GM23338 (cell line): ENCODE measurements around the gene CCND1. TPM values are rescaled to one million over a fixed set of nuclear protein-coding genes. Genes with fewer than 3 reads are reported as not detected.

ENCODE experiments used
- ATAC-seq: fragments of 200-7000 bp; cut with Tn5 transposase; 3 replicates; pipeline ENCODE4 v1.9.1; 2020
- DNase-seq: peaks from one replicate; pipeline ENCODE4 v3.0.0-alpha.2; 2015; ENCODE audit warnings: low spot score
- H2AFZ ChIP-seq: fragments of 200-600 bp; sonication (generic); 2 replicates; pipeline ENCODE4 v1.8.0; 2016; ENCODE audit warnings: antibody characterized with exemption, mild to moderate bottlenecking, moderate library complexity
- H3F3A ChIP-seq: fragments of 200-600 bp; sonication (generic); replicated peaks from 2 replicates; pipeline ENCODE4 v1.8.0; 2017; ENCODE audit warnings: antibody characterized with exemption, mixed run types, low read depth
- H3K27ac ChIP-seq: fragments of 200-600 bp; sonication (generic); 2 replicates; pipeline ENCODE4 v1.6.1; 2016; ENCODE audit warnings: low read depth
- H3K27me3 ChIP-seq: fragments of 200-600 bp; sonication (generic); 2 replicates; pipeline ENCODE4 v1.8.0; 2016; ENCODE audit warnings: mild to moderate bottlenecking, mixed run types, moderate library complexity; ENCODE audit not compliant: insufficient read depth
- H3K36me3 ChIP-seq: fragments of 200-600 bp; sonication (generic); 2 replicates; pipeline ENCODE4 v1.8.0; 2016; ENCODE audit warnings: mild to moderate bottlenecking; ENCODE audit not compliant: insufficient read depth
- H3K4me1 ChIP-seq: fragments of 200-600 bp; sonication (generic); 2 replicates; pipeline ENCODE4 v1.8.0; 2016; ENCODE audit warnings: mild to moderate bottlenecking, moderate library complexity; ENCODE audit not compliant: insufficient read depth
- H3K4me2 ChIP-seq: fragments of 200-600 bp; sonication (generic); 2 replicates; pipeline ENCODE4 v1.7.1; 2017; ENCODE audit warnings: mixed run types
- H3K4me3 ChIP-seq: fragments of 200-600 bp; sonication (generic); 2 replicates; pipeline ENCODE4 v1.6.1; 2016; ENCODE audit warnings: mixed run types
- H3K79me2 ChIP-seq: fragments of 200-600 bp; sonication (generic); replicated peaks from 2 replicates; pipeline ENCODE4 v1.8.0; 2017; ENCODE audit warnings: mild to moderate bottlenecking; ENCODE audit not compliant: insufficient read depth
- H3K9me2 ChIP-seq: fragments of 200-600 bp; sonication (generic); 2 replicates; pipeline ENCODE4 v1.8.0; 2017; ENCODE audit not compliant: insufficient read depth
- H4K20me1 ChIP-seq: fragments of 200-600 bp; sonication (generic); replicated peaks from 2 replicates; pipeline ENCODE4 v1.8.0; 2017; ENCODE audit warnings: mild to moderate bottlenecking; ENCODE audit not compliant: insufficient read depth
- H3K27ac Mint-ChIP-seq: 2 replicates; pipeline ENCODE4 v1.8.0; 2020; ENCODE audit warnings: inconsistent platforms, mild to moderate bottlenecking, moderate library complexity, mixed read lengths
- H3K27me3 Mint-ChIP-seq: 3 replicates; pipeline ENCODE4 v1.8.0; 2022; ENCODE audit warnings: low read depth, mild to moderate bottlenecking, moderate library complexity, mixed read lengths, inconsistent platforms; ENCODE audit not compliant: insufficient read depth, poor library complexity
- H3K36me3 Mint-ChIP-seq: 3 replicates; pipeline ENCODE4 v1.8.0; 2021; ENCODE audit warnings: low read depth, mild to moderate bottlenecking, inconsistent platforms, moderate library complexity, mixed read lengths
- H3K4me1 Mint-ChIP-seq: 3 replicates; pipeline ENCODE4 v1.8.0; 2020; ENCODE audit warnings: mild to moderate bottlenecking, inconsistent platforms, mixed read lengths
- H3K4me3 Mint-ChIP-seq: 3 replicates; pipeline ENCODE4 v1.8.0; 2021; ENCODE audit warnings: moderate library complexity, mild to moderate bottlenecking, inconsistent platforms, mixed read lengths
- H3K9me3 Mint-ChIP-seq: 3 replicates; pipeline ENCODE4 v1.8.0; 2020; ENCODE audit warnings: moderate library complexity, mild to moderate bottlenecking, inconsistent platforms, mixed read lengths
- CREB1 ChIP-seq: fragments of 250-450 bp; sonication (Bioruptor Pico); IDR thresholded peaks from 2 replicates; pipeline ENCODE4 v1.5.0; 2020; ENCODE audit warnings: low read depth, mild to moderate bottlenecking, moderate library complexity
- ETS1 ChIP-seq: IDR thresholded peaks from 2 replicates; pipeline ENCODE4 v1.6.1; 2016; ENCODE audit warnings: antibody characterized with exemption
- EZH2 ChIP-seq: fragments of 200-600 bp; sonication (generic); IDR thresholded peaks from one replicate; pipeline ENCODE4 v1.8.0; 2017; ENCODE audit warnings: antibody characterized with exemption, mild to moderate bottlenecking, low read depth; ENCODE audit not compliant: unreplicated experiment
- EZH2phosphoT487 ChIP-seq: fragments of 200-600 bp; sonication (generic); IDR thresholded peaks from one replicate; pipeline ENCODE4 v1.8.1; 2018; ENCODE audit warnings: antibody characterized with exemption; ENCODE audit not compliant: unreplicated experiment
- JUNB ChIP-seq: IDR thresholded peaks from one replicate; pipeline ENCODE4 v1.6.1; 2016; ENCODE audit warnings: antibody characterized with exemption; ENCODE audit not compliant: unreplicated experiment
- NANOG ChIP-seq: IDR thresholded peaks from 2 replicates; pipeline ENCODE4 v1.6.1; 2016; ENCODE audit warnings: antibody characterized with exemption, borderline replicate concordance
- POLR2AphosphoS5 ChIP-seq: IDR thresholded peaks from 2 replicates; pipeline ENCODE4 v1.6.1; 2016; ENCODE audit warnings: antibody characterized with exemption, low read depth
- STAT1 ChIP-seq: IDR thresholded peaks from one replicate; pipeline ENCODE4 v1.6.1; 2016; ENCODE audit warnings: antibody characterized with exemption; ENCODE audit not compliant: unreplicated experiment
- ZNF114 ChIP-seq: fragments of 250-450 bp; sonication (Bioruptor Pico); IDR thresholded peaks from 2 replicates; pipeline ENCODE4 v1.5.0; 2020; ENCODE audit warnings: mild to moderate bottlenecking, moderate library complexity
- ZNF331 ChIP-seq: fragments of 250-450 bp; sonication (Bioruptor Pico); IDR thresholded peaks from 2 replicates; pipeline ENCODE4 v1.5.0; 2020; ENCODE audit warnings: low read depth, mild to moderate bottlenecking, moderate library complexity
- polyA plus RNA-seq: library from polyadenylated mRNA; unstranded; fragments of >200 nt; fragmentation: Nextera tagmentation; extraction: Ambion mirVana; gene quantifications from 2 replicates; pipeline ENCODE4 v1.2.1, GENCODE V29; 2016
- total RNA-seq: library from RNA; depleted of rRNA; stranded (reverse); fragments of >200 nt; shearing (Covaris generic); gene quantifications from 2 replicates; pipeline ENCODE4 v1.2.3, GENCODE V29; 2014
- TF ChIP-seq, protein P1 (sequence below): IDR thresholded peaks from one replicate; pipeline ENCODE4 v1.6.1; 2018; ENCODE audit warnings: antibody characterized with exemption; ENCODE audit not compliant: unreplicated experiment
- TF ChIP-seq, protein P2 (sequence below): fragments of 250-450 bp; sonication (Bioruptor Pico); IDR thresholded peaks from 2 replicates; pipeline ENCODE4 v1.5.0; 2020; ENCODE audit warnings: mild to moderate bottlenecking, moderate library complexity
- TF ChIP-seq, protein P3 (sequence below), 2 experiments: fragments of 200-600 bp in 1 of 2; sonication (generic) in 1 of 2; conservative IDR thresholded peaks; 2 replicates each; pipeline versions ENCODE4 v1.5.1 to v1.6.1; 2016 to 2017; ENCODE audit warnings: antibody characterized with exemption in 2 of 2, low read depth in 2 of 2, mild to moderate bottlenecking in 2 of 2, moderate library complexity in 1 of 2

The CCND1 gene
- total and polyA plus RNA-seq, 2 experiments from 2014 or later = 109 to 183 TPM

DNA sequence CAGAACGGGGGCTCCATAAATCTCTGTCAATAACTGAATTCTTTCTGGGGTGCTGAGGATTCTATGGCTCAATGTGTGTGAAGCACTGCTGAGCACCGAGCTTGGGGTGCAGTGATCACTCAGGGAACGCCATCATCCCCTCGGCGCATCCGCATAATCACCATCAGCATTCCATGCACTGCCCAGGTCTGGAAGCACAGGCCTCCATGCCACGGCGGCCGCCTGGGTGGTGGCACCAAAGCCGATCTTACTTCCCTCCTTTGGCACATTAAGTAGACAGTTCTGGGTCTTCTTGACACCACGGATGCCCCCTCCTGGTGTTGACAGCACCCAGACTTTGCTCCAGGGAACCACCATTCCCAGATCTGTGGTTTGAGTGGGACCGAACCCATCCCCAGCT is 18.6 kb downstream of the CCND1 start:
- Mint-ChIP-seq H3K27me3 (peaks cover 21% of the 10 kb centered on the region), H3K9me3 (no peaks in the 10 kb centered on the region), H3K36me3 (peaks cover 8% of the 10 kb centered on the region; the same call in 2 of the 3 replicates), H3K4me1 (peaks cover 35% of the 10 kb centered on the region), H3K4me3 (no peak overlapping the region), H3K27ac (no peak overlapping the region)
- TF ChIP-seq ETS1 = no peak
- TF ChIP-seq NANOG = no peak
- no peak for TF ChIP-seq JUNB
- TF ChIP-seq ZNF114 (CRISPR knock-in tag) = no peak
- no peak for TF ChIP-seq STAT1
- TF ChIP-seq, protein P1, sequence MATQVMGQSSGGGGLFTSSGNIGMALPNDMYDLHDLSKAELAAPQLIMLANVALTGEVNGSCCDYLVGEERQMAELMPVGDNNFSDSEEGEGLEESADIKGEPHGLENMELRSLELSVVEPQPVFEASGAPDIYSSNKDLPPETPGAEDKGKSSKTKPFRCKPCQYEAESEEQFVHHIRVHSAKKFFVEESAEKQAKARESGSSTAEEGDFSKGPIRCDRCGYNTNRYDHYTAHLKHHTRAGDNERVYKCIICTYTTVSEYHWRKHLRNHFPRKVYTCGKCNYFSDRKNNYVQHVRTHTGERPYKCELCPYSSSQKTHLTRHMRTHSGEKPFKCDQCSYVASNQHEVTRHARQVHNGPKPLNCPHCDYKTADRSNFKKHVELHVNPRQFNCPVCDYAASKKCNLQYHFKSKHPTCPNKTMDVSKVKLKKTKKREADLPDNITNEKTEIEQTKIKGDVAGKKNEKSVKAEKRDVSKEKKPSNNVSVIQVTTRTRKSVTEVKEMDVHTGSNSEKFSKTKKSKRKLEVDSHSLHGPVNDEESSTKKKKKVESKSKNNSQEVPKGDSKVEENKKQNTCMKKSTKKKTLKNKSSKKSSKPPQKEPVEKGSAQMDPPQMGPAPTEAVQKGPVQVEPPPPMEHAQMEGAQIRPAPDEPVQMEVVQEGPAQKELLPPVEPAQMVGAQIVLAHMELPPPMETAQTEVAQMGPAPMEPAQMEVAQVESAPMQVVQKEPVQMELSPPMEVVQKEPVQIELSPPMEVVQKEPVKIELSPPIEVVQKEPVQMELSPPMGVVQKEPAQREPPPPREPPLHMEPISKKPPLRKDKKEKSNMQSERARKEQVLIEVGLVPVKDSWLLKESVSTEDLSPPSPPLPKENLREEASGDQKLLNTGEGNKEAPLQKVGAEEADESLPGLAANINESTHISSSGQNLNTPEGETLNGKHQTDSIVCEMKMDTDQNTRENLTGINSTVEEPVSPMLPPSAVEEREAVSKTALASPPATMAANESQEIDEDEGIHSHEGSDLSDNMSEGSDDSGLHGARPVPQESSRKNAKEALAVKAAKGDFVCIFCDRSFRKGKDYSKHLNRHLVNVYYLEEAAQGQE = no peak
- TF ChIP-seq ZNF331 (CRISPR knock-in tag) = no peak
- TF ChIP-seq, protein P2, sequence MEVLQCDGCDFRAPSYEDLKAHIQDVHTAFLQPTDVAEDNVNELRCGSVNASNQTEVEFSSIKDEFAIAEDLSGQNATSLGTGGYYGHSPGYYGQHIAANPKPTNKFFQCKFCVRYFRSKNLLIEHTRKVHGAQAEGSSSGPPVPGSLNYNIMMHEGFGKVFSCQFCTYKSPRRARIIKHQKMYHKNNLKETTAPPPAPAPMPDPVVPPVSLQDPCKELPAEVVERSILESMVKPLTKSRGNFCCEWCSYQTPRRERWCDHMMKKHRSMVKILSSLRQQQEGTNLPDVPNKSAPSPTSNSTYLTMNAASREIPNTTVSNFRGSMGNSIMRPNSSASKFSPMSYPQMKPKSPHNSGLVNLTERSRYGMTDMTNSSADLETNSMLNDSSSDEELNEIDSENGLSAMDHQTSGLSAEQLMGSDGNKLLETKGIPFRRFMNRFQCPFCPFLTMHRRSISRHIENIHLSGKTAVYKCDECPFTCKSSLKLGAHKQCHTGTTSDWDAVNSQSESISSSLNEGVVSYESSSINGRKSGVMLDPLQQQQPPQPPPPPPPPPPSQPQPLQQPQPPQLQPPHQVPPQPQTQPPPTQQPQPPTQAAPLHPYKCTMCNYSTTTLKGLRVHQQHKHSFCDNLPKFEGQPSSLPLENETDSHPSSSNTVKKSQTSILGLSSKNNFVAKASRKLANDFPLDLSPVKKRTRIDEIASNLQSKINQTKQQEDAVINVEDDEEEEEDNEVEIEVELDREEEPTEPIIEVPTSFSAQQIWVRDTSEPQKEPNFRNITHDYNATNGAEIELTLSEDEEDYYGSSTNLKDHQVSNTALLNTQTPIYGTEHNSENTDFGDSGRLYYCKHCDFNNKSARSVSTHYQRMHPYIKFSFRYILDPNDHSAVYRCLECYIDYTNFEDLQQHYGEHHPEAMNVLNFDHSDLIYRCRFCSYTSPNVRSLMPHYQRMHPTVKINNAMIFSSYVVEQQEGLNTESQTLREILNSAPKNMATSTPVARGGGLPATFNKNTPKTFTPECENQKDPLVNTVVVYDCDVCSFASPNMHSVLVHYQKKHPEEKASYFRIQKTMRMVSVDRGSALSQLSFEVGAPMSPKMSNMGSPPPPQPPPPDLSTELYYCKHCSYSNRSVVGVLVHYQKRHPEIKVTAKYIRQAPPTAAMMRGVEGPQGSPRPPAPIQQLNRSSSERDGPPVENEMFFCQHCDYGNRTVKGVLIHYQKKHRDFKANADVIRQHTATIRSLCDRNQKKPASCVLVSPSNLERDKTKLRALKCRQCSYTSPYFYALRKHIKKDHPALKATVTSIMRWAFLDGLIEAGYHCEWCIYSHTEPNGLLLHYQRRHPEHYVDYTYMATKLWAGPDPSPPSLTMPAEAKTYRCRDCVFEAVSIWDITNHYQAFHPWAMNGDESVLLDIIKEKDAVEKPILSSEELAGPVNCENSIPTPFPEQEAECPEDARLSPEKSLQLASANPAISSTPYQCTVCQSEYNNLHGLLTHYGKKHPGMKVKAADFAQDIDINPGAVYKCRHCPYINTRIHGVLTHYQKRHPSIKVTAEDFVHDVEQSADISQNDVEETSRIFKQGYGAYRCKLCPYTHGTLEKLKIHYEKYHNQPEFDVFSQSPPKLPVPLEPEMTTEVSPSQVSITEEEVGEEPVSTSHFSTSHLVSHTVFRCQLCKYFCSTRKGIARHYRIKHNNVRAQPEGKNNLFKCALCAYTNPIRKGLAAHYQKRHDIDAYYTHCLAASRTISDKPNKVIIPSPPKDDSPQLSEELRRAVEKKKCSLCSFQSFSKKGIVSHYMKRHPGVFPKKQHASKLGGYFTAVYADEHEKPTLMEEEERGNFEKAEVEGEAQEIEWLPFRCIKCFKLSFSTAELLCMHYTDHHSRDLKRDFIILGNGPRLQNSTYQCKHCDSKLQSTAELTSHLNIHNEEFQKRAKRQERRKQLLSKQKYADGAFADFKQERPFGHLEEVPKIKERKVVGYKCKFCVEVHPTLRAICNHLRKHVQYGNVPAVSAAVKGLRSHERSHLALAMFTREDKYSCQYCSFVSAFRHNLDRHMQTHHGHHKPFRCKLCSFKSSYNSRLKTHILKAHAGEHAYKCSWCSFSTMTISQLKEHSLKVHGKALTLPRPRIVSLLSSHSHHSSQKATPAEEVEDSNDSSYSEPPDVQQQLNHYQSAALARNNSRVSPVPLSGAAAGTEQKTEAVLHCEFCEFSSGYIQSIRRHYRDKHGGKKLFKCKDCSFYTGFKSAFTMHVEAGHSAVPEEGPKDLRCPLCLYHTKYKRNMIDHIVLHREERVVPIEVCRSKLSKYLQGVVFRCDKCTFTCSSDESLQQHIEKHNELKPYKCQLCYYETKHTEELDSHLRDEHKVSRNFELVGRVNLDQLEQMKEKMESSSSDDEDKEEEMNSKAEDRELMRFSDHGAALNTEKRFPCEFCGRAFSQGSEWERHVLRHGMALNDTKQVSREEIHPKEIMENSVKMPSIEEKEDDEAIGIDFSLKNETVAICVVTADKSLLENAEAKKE = no peak
- TF ChIP-seq EZH2 = no peak
- TF ChIP-seq, protein P3, sequence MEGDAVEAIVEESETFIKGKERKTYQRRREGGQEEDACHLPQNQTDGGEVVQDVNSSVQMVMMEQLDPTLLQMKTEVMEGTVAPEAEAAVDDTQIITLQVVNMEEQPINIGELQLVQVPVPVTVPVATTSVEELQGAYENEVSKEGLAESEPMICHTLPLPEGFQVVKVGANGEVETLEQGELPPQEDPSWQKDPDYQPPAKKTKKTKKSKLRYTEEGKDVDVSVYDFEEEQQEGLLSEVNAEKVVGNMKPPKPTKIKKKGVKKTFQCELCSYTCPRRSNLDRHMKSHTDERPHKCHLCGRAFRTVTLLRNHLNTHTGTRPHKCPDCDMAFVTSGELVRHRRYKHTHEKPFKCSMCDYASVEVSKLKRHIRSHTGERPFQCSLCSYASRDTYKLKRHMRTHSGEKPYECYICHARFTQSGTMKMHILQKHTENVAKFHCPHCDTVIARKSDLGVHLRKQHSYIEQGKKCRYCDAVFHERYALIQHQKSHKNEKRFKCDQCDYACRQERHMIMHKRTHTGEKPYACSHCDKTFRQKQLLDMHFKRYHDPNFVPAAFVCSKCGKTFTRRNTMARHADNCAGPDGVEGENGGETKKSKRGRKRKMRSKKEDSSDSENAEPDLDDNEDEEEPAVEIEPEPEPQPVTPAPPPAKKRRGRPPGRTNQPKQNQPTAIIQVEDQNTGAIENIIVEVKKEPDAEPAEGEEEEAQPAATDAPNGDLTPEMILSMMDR (conservative IDR thresholded peaks at IDR 0.05; ENCODE audit: low read depth in 2 of 2) = no peak
- TF ChIP-seq POLR2AphosphoS5 = no peak
- TF ChIP-seq EZH2phosphoT487 = no peak
- TF ChIP-seq CREB1 (CRISPR knock-in tag) = no peak
- Histone ChIP-seq H3K79me2 (no peaks in the 10 kb centered on the region), H3F3A (0 out of 2 replicates have a peak, but pooled peaks cover 9% of the 10 kb centered on the region), H3K9me2 (no peaks in the 10 kb centered on the region), H4K20me1 (no peaks in the 10 kb centered on the region; the same call in 1 of the 2 replicates), H3K27me3 (no peaks in the 10 kb centered on the region), H3K4me3 (no peak overlapping the region), H3K4me1 (peaks cover 18% of the 10 kb centered on the region), H3K36me3 (no peaks in the 10 kb centered on the region), H3K4me2 (no peak overlapping the region), H3K27ac (no peak overlapping the region), H2AFZ (no peak overlapping the region)
- ATAC-seq = no peak
- DNase-seq = no peak
